GM08714 (cell line): ENCODE measurements around the gene PPP1R12C.

Experiments used
- H3K4me3 ChIP-seq: fragments of 200-500 bp; sonication (Bioruptor generic); 2 replicates; pipeline ENCODE4 v1.5.1; 2014; ENCODE audit warnings: mild to moderate bottlenecking, low read length, inconsistent platforms
- ZNF274 ChIP-seq: IDR thresholded peaks from 2 replicates; pipeline ENCODE4 v1.6.1; 2012; ENCODE audit warnings: mild to moderate bottlenecking, low read depth, low read length

The PPP1R12C gene

DNA sequence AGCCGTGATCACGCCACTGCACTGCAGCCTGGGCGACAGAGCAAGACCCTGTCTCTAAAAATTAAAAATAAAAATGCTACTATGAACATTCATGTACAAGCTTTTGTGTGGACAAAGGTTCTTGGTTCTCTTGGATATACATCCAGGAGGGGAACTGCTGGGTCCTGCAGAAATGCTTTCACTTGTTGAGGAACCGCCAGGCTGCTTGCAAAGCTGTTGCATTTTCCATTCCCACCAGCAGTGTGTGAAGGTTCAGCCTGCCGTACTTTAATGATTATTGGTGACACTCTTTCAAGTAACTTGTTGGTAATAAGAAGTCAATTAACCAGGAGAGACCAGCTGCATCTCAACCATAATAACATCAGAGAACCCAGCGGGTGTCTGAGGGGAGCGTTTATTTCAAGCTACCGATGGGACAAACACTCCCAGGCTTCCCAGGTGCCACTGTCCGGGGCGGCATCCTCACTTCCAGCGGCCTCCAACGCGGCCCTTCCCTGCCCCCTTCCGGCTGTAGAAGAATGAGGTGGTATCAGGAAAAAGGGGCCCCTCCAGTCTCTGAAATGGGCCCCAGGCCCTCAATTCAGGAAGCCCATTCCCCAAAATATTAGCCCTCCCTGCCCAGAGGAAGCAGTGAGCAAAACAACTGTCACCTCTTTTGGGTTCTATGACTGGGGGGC lies 15.2 kb upstream of the PPP1R12C start:
- H3K4me3 ChIP-seq = no peak overlapping the region
- no peak for TF ChIP-seq ZNF274

DNA sequence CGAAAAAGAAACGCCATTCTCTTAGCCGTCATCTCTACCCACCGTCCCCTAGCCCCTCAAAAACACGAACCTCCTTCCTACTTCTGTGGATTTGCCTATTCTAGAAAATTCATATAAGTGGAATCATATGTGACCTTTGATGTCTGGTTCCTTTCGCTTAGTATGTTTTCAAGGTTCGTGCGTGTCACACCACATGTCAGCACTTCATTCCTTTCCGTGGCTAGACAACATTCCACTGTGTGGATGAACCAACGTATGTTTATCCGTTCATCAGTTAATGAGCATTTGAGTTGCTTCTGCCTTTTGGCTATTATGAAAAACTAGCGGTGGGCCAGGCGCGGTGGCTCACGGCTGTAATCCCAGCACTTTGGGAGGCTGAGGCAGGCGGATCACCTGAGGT lies 14.0 kb upstream of the PPP1R12C start:
- no peak for TF ChIP-seq ZNF274

GRCh38 chr19:55119053-55119452 lies 1.6 kb upstream of the PPP1R12C start:
- H3K4me3 ChIP-seq = no peak overlapping the region
- TF ChIP-seq ZNF274 = no peak

More for the DNA sequence above, 14.0 kb upstream of the PPP1R12C start:
- H3K4me3 ChIP-seq = no peak overlapping the region

DNA sequence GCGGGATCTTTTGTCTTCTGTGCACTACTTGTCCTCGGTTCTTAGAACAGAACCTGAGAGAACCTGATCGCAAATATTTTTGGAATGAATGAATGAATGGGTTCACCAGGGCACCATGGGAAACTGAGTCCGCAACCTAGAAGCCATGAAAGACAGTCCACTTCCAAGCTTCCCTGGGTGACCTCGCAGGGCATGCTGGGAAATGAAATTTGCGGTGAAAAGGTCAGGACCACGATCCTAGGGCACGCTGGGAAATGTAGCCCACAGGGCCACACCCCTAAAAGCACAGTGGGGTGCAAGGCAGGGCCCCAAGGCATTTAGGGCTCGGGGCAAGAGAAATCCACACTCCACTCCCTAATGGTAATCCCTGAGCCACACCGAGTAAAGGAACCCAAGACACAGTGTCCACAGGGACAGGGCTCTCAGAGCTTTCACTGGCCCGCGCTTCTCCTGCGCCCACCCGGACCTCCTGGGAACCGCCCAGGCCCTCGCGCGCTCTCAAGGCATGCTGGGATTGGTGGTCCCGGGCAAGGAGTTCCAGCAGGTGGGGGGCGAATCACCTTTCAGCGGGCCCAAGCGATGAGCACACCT lies 1.1 kb upstream of the PPP1R12C start:
- TF ChIP-seq ZNF274 = no peak
- peak overlapping the region; percentile 85; the same call in 1 of the 2 replicates for H3K4me3 ChIP-seq

GRCh38 chr19:55117663-55118391 lies 390 bp upstream of the PPP1R12C start:
- H3K4me3 ChIP-seq = peak overlapping the region; percentile 85
- TF ChIP-seq ZNF274 = no peak

DNA sequence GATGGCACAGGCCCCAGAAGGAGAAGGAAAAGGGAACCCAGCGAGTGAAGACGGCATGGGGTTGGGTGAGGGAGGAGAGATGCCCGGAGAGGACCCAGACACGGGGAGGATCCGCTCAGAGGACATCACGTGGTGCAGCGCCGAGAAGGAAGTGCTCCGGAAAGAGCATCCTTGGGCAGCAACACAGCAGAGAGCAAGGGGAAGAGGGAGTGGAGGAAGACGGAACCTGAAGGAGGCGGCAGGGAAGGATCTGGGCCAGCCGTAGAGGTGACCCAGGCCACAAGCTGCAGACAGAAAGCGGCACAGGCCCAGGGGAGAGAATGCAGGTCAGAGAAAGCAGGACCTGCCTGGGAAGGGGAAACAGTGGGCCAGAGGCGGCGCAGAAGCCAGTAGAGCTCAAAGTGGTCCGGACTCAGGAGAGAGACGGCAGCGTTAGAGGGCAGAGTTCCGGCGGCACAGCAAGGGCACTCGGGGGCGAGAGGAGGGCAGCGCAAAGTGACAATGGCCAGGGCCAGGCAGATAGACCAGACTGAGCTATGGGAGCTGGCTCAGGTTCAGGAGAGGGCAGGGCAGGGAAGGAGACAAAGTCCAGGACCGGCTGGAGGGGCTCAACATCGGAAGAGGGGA lies 1.1 kb downstream of the PPP1R12C start:
- H3K4me3 ChIP-seq = peak overlapping the region; percentile 79
- TF ChIP-seq ZNF274 = no peak

DNA sequence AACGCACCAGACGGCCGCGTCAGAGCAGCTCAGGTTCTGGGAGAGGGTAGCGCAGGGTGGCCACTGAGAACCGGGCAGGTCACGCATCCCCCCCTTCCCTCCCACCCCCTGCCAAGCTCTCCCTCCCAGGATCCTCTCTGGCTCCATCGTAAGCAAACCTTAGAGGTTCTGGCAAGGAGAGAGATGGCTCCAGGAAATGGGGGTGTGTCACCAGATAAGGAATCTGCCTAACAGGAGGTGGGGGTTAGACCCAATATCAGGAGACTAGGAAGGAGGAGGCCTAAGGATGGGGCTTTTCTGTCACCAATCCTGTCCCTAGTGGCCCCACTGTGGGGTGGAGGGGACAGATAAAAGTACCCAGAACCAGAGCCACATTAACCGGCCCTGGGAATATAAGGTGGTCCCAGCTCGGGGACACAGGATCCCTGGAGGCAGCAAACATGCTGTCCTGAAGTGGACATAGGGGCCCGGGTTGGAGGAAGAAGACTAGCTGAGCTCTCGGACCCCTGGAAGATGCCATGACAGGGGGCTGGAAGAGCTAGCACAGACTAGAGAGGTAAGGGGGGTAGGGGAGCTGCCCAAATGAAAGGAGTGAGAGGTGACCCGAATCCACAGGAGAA lies 1.9 kb downstream of the PPP1R12C start:
- H3K4me3 ChIP-seq = peak overlapping the region; percentile 79
- no peak for TF ChIP-seq ZNF274

GRCh38 chr19:55114566-55115145 lies 2.8 kb downstream of the PPP1R12C start:
- no peak overlapping the region for H3K4me3 ChIP-seq

GRCh38 chr19:55113570-55114039 lies 3.8 kb downstream of the PPP1R12C start:
- no peak for TF ChIP-seq ZNF274
- no peak overlapping the region for H3K4me3 ChIP-seq

More at GRCh38 chr19:55114566-55115145, 2.8 kb downstream of the PPP1R12C start:
- TF ChIP-seq ZNF274 = no peak

- H3K4me3 ChIP-seq = no peak overlapping the region
- TF ChIP-seq ZNF274 = no peak
Measured at GRCh38 chr19:55112777-55113569, 4.5 kb downstream of the PPP1R12C start.

- TF ChIP-seq ZNF274 = no peak
- H3K4me3 ChIP-seq = no peak overlapping the region
Measured at GRCh38 chr19:55112246-55112776, 5.1 kb downstream of the PPP1R12C start.

- no peak overlapping the region for H3K4me3 ChIP-seq
- no peak for TF ChIP-seq ZNF274
Measured at GRCh38 chr19:55111238-55111831, 6.1 kb downstream of the PPP1R12C start.
